HG03066 (cell line): Measurements from ENCODE around the gene TMEM51.

Source experiments
- ATAC-seq: cut with Tn5 transposase; IDR thresholded peaks from one replicate; pipeline ENCODE4 v1.9.1; 2021; ENCODE audit warnings: low read depth; ENCODE audit not compliant: unreplicated experiment

TMEM51 gene

GRCh38 chr1:15153184-15153841 lies at the start of gene TMEM51:
Gene TMEM51 (plus strand): TSS chr1:15153747. CDS start chr1:15215088, 61,341 bp downstream.
- ATAC-seq = no peak

- ATAC-seq = no peak
Measured at GRCh38 chr1:15103906-15104305, 49.6 kb upstream of the TMEM51 start.

GRCh38 chr1:15104768-15105167 lies 48.8 kb upstream of the TMEM51 start:
- no peak for ATAC-seq

- no peak for ATAC-seq
Measured at GRCh38 chr1:15106608-15107007, 46.9 kb upstream of the TMEM51 start.

- ATAC-seq = no peak
Measured at GRCh38 chr1:15107058-15107687, 46.4 kb upstream of the TMEM51 start.

GRCh38 chr1:15107911-15108310 lies 45.6 kb upstream of the TMEM51 start:
- no peak for ATAC-seq

GRCh38 chr1:15110128-15110866 lies 43.2 kb upstream of the TMEM51 start:
- ATAC-seq = no peak

GRCh38 chr1:15110867-15111230 lies 42.7 kb upstream of the TMEM51 start:
- no peak for ATAC-seq

GRCh38 chr1:15113146-15113545 lies 40.4 kb upstream of the TMEM51 start:
- ATAC-seq = no peak

GRCh38 chr1:15114884-15115283 lies 38.7 kb upstream of the TMEM51 start:
- ATAC-seq = no peak

- ATAC-seq = no peak
Measured at GRCh38 chr1:15115542-15116330, 37.8 kb upstream of the TMEM51 start.

GRCh38 chr1:15116966-15117365 lies 36.6 kb upstream of the TMEM51 start:
- ATAC-seq = no peak

- ATAC-seq = no peak
Measured at GRCh38 chr1:15117671-15118325, 35.7 kb upstream of the TMEM51 start.

GRCh38 chr1:15118579-15118978 lies 35.0 kb upstream of the TMEM51 start:
- ATAC-seq = no peak

GRCh38 chr1:15120251-15120945 lies 33.1 kb upstream of the TMEM51 start:
- ATAC-seq = no peak

GRCh38 chr1:15122331-15122730 lies 31.2 kb upstream of the TMEM51 start:
- no peak for ATAC-seq

- no peak for ATAC-seq
Measured at GRCh38 chr1:15123270-15123669, 30.3 kb upstream of the TMEM51 start.

- no peak for ATAC-seq
Measured at GRCh38 chr1:15123925-15124324, 29.6 kb upstream of the TMEM51 start.

GRCh38 chr1:15124362-15125100 lies 29.0 kb upstream of the TMEM51 start:
- ATAC-seq = no peak
